Gastrocnemius medialis (tissue), 4 donors: ENCODE results near the gene ROR1.

Experiments used
- CTCF ChIP-seq, 5 experiments: fragments of 450-650 bp in 3 of 5; fragments of 200-600 bp in 2 of 5; sonication (generic) in 2 of 5; IDR thresholded peaks in 4 of 5; conservative IDR thresholded peaks in 1 of 5; 1 replicate in 4 of 5; 2 replicates in 1 of 5; pipeline ENCODE4 v1.5.1; 2016 to 2019; ENCODE audit warnings: antibody characterized with exemption in 5 of 5, mild to moderate bottlenecking in 3 of 5, moderate library complexity in 3 of 5
- POLR2A ChIP-seq, 2 donors: fragments of 450-650 bp; IDR thresholded peaks; one replicate each; pipeline ENCODE4 v1.6.1; 2017; ENCODE audit warnings: antibody characterized with exemption in 2 of 2, mild to moderate bottlenecking in 2 of 2, moderate library complexity in 2 of 2

- no peak for TF ChIP-seq CTCF (IDR thresholded peaks at IDR 0.05 in 4 of 5, conservative IDR thresholded peaks at IDR 0.05 in 1 of 5)
- no peak for TF ChIP-seq POLR2A (IDR thresholded peaks at IDR 0.05)
Measured at GRCh38 chr1:63882048-63882704, 108.4 kb downstream of the ROR1 start.
